ENCODE results near the gene TRPV4.

Gene TRPV4

GRCh38 chr12:109762071-109762672 is 71.0 kb downstream of the TRPV4 start:
- Histone ChIP-seq H3K27me3 (no peaks in the 10 kb centered on the region), H3K4me3 (ENCODE audit: low read depth in 1 of 2, low read length in 1 of 2) (no peak overlapping the region), H3K9me3 (no peaks in the 10 kb centered on the region), H3K4me1 (ENCODE audit: control insufficient read depth in 1 of 2, insufficient read depth in 1 of 2, low read depth in 1 of 2, low read length in 1 of 2) (no peaks in the 10 kb centered on the region), H3K27ac (no peak overlapping the region), H3K36me3 (no peaks in the 10 kb centered on the region)
- TF ChIP-seq, protein P1, sequence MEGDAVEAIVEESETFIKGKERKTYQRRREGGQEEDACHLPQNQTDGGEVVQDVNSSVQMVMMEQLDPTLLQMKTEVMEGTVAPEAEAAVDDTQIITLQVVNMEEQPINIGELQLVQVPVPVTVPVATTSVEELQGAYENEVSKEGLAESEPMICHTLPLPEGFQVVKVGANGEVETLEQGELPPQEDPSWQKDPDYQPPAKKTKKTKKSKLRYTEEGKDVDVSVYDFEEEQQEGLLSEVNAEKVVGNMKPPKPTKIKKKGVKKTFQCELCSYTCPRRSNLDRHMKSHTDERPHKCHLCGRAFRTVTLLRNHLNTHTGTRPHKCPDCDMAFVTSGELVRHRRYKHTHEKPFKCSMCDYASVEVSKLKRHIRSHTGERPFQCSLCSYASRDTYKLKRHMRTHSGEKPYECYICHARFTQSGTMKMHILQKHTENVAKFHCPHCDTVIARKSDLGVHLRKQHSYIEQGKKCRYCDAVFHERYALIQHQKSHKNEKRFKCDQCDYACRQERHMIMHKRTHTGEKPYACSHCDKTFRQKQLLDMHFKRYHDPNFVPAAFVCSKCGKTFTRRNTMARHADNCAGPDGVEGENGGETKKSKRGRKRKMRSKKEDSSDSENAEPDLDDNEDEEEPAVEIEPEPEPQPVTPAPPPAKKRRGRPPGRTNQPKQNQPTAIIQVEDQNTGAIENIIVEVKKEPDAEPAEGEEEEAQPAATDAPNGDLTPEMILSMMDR (IDR thresholded peaks at IDR 0.05): no peak

DNA sequence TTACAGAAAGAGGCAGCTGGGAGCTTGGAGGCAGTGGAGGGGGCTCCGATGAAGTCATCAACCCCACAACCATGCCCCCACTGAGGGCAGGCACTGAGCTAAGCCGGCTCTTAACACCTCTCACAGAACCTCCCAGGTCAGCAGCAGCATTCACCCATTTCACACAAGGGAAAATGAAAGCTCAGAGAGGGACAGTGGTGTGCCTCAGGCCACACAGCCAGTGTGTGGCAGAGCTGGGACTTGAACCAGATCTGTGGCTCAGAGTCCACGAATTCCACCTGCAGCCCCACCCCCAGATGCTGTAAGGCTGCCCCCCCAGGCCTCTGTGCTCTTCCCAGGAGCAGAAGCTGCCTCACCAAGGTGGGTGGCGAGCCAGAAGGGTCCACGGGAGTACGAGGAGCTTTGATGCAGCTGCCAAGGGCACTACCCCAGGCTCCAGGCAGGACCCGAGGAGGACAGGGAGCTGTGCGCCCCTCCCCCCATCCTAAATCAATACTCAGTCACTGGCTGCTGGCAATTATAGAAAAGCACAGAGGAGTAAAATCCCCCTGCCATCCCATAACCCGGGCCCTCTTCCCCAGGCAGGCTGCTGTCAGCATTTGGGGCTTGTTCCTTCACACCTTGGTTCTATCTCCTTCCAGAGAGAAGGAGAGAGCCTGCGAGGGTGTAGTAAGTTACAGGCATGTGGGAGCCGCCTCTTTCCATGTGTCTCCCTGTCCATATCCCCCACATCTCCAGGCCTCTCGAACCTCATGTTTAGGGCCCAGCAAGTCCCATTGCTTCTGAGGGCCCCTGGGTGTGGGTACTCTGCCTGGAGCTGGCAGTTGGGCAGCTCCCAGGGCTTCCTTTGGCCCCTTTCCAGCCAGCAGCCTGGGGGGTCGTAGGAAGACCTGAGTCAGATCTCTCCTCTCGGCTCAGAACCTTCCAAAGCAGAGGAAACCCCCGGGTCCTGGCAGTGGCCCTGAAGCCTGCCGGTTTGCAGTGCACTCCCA is 72.0 kb downstream of the TRPV4 start:
- Histone ChIP-seq H3K27ac (no peak overlapping the region), H3K4me1 (ENCODE audit: control insufficient read depth in 1 of 2, insufficient read depth in 1 of 2, low read depth in 1 of 2, low read length in 1 of 2) (no peaks in the 10 kb centered on the region), H3K9me3 (no peaks in the 10 kb centered on the region), H3K4me3 (ENCODE audit: low read depth in 1 of 2, low read length in 1 of 2) (no peak overlapping the region), H3K27me3 (no peaks in the 10 kb centered on the region), H3K36me3 (no peaks in the 10 kb centered on the region)
- TF ChIP-seq, protein P1 (IDR thresholded peaks at IDR 0.05): no peak

- no peaks in the 10 kb centered on the region for H3K4me1 ChIP-seq (ENCODE audit: control insufficient read depth in 1 of 2, insufficient read depth in 1 of 2, low read depth in 1 of 2, low read length in 1 of 2)
- H3K27ac ChIP-seq: no peak overlapping the region
- TF ChIP-seq, protein P1 (IDR thresholded peaks at IDR 0.05): no peak
- no peaks in the 10 kb centered on the region for H3K27me3 ChIP-seq
- H3K36me3 ChIP-seq: no peaks in the 10 kb centered on the region
- H3K4me3 ChIP-seq (ENCODE audit: low read depth in 1 of 2, low read length in 1 of 2): no peak overlapping the region
- H3K9me3 ChIP-seq: no peaks in the 10 kb centered on the region
These were observed 72.9 kb downstream of the TRPV4 start for GRCh38 chr12:109760031-109760929.

- Histone ChIP-seq H3K4me1 (ENCODE audit: control insufficient read depth in 1 of 2, insufficient read depth in 1 of 2, low read depth in 1 of 2, low read length in 1 of 2) (no peaks in the 10 kb centered on the region), H3K27ac (no peak overlapping the region), H3K9me3 (no peaks in the 10 kb centered on the region), H3K27me3 (no peaks in the 10 kb centered on the region), H3K4me3 (ENCODE audit: low read depth in 1 of 2, low read length in 1 of 2) (no peak overlapping the region), H3K36me3 (no peaks in the 10 kb centered on the region)
- TF ChIP-seq, protein P1 (IDR thresholded peaks at IDR 0.05): no peak
These were observed 73.6 kb downstream of the TRPV4 start for GRCh38 chr12:109759595-109759994.

Data from neutrophil (primary cell).